Activated CD4-positive, CD25-positive, alpha-beta regulatory T cell treated with anti-CD3 and anti-CD28 coated beads, Interleukin-2, amount 50 U/mL, for 72 hours (primary cell): ENCODE data around the gene DIO3.

Experiments
- DNase-seq: peaks from one replicate; pipeline ENCODE4 v3.0.0; 2021

Gene DIO3

GRCh38 chr14:101584055-101584859 lies 23.0 kb downstream of the DIO3 start:
- DNase-seq = no peak

GRCh38 chr14:101585211-101585610 lies 23.9 kb downstream of the DIO3 start:
- DNase-seq = no peak

- no peak for DNase-seq
Observed at GRCh38 chr14:101586531-101587430, 25.5 kb downstream of the DIO3 start.

GRCh38 chr14:101587441-101587911 lies 26.2 kb downstream of the DIO3 start:
- DNase-seq = no peak

GRCh38 chr14:101588286-101588975 lies 27.1 kb downstream of the DIO3 start:
- DNase-seq = no peak

GRCh38 chr14:101588990-101589389 lies 27.7 kb downstream of the DIO3 start:
- no peak for DNase-seq

GRCh38 chr14:101589486-101590015 lies 28.3 kb downstream of the DIO3 start:
- no peak for DNase-seq

GRCh38 chr14:101590062-101590461 lies 28.8 kb downstream of the DIO3 start:
- no peak for DNase-seq

- no peak for DNase-seq
Observed at GRCh38 chr14:101590616-101591015, 29.3 kb downstream of the DIO3 start.

GRCh38 chr14:101591121-101591520 lies 29.8 kb downstream of the DIO3 start:
- no peak for DNase-seq

- DNase-seq = no peak
Observed at GRCh38 chr14:101591582-101591981, 30.3 kb downstream of the DIO3 start.

GRCh38 chr14:101593411-101594238 lies 32.3 kb downstream of the DIO3 start:
- no peak for DNase-seq

GRCh38 chr14:101594511-101595148 lies 33.3 kb downstream of the DIO3 start:
- no peak for DNase-seq

GRCh38 chr14:101595349-101595748 lies 34.1 kb downstream of the DIO3 start:
- no peak for DNase-seq

- peak; percentile 40 for DNase-seq
Observed at GRCh38 chr14:101595887-101596721, 34.8 kb downstream of the DIO3 start.

GRCh38 chr14:101596742-101597141 lies 35.4 kb downstream of the DIO3 start:
- no peak for DNase-seq

GRCh38 chr14:101598159-101598558 lies 36.9 kb downstream of the DIO3 start:
- DNase-seq = no peak

GRCh38 chr14:101598571-101599233 lies 37.4 kb downstream of the DIO3 start:
- no peak for DNase-seq

- DNase-seq = no peak
Observed at GRCh38 chr14:101599234-101599885, 38.1 kb downstream of the DIO3 start.
